GM19372 (cell line): ENCODE data around the gene PDRG1.
A peak's percentile ranks its signal among the peaks of the same experiment; 100 is the strongest.

Experiments
- ATAC-seq: cut with Tn5 transposase; IDR thresholded peaks from one replicate; pipeline ENCODE4 v1.9.1; 2021; ENCODE audit warnings: mild to moderate bottlenecking, low read depth, moderate library complexity; ENCODE audit not compliant: unreplicated experiment

The PDRG1 gene

GRCh38 chr20:31951530-31952453, at the start of gene PDRG1:
PDRG1 (minus strand) TSS chr20:31952046; CDS start chr20:31951961, 85 bp downstream.
- ATAC-seq = peak; percentile 95

DNA sequence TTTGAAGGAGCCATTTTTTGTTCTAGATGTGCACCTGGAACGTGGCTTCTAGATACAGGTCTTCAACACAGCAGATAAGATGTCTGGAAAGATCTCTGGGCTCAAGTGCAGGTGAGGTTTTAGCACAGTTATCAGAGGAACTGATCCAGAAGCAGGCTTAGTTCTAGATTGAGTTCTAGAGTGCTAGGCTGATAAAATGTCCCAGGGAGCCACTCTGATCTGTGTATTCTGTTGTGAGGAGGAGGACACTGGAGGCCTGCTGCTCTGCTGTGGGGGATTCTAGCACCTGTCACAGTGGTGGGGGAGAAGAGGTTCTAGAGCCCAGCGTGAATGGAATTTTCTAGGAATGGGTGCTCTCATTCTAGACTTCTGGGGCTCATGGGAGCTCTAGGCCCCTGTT, 46.4 kb upstream of the PDRG1 start:
- no peak for ATAC-seq

GRCh38 chr20:31996996-31997395, 45.1 kb upstream of the PDRG1 start:
- ATAC-seq = no peak

GRCh38 chr20:31992086-31992485, 40.2 kb upstream of the PDRG1 start:
- ATAC-seq = no peak

DNA sequence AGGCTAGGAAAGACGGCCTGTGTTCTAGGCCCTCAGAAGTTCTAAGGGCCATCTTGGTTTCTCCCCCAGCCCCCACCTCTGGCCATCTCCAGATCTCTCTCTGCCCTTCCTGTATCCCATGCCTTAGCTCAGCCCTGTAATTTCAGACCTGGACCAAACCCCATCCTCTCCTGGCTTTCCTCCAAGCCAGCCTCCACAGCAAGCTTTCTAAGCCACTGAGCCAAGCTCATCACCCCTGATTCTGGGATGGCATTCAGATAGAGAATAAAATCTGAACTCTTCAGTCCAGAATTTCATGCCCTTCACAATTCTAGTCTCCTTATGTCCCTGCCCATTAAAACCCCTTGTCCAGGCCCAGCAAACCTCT, 39.5 kb upstream of the PDRG1 start:
- no peak for ATAC-seq

DNA sequence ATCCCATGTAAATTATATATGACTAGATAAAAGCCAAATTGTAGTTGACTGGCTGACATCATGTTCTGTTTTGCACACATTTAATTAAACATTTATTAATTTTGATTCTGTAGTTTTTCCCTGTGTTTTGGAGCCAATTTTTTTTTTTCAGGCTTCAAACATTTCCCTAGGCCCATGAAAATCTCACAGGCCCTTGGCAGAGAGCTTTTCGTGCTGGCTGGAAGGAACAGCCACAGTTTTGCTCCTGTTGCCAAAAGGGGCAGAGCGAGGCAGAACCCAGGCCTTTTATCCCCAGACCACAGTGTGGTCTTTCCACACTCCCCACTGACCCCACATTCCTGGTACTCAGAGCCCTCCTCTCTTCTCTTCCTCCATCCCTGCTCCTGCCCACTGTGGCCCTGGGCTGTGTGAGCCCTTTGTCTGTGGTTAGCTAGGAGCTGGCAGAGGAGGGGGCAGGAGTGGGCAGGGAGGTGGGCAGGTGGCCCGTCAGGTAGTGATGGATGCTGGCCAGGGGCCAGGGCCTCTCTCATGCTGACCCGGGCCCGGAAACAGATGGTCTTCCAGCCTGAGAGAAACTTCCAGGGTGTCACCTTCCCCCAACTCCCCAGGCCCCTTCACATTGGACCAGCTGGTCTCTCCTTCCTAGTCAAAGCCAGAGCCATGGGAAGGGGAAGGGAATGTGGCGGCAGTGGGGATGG, 38.9 kb upstream of the PDRG1 start:
- ATAC-seq = no peak

- no peak for ATAC-seq
Observed at GRCh38 chr20:31989030-31989645, 37.3 kb upstream of the PDRG1 start.

- no peak for ATAC-seq
Observed at GRCh38 chr20:31988430-31989015, 36.7 kb upstream of the PDRG1 start.

DNA sequence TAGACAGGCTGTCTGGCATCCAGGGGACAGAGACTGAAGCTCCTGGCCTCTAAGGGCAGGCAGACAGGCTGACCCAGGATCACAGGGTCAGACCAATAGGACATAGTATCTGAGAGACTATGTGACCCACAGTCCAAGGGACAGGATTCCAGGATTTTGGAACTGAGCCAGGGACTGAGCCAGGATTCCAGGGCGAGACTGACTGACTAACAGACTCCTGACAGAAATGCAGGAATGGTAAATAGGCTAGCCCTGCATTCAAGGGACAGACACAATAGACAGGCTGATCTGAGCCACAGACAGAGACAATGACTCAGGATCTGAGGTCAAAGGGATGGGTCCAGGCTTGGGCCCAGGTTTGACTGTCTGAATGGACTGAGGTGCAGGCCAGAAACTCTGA, 35.9 kb upstream of the PDRG1 start:
- no peak for ATAC-seq

DNA sequence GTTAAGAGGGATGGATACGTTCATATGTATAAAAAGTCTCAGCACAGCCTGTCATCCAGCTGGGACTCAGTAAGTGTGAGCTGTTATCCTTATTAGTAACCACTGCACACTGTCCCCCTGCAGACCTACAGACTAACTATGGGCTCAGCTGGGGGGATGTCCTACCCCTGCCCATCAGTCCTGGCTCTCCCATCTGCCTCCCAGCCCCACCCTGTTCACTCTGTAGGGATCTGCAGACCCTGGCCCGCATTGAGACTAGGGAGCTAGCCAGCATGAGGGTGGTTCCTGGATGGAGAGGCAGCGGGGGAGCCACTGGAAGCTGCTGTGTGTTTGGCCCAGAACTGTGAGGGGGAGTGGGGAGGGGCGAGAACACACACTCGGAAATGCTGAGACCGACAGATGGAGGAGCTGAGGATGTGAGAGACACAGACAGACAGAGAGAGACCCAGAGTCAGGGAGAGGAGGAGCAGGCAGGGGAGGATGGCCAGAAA, 33.2 kb upstream of the PDRG1 start:
- ATAC-seq = no peak

DNA sequence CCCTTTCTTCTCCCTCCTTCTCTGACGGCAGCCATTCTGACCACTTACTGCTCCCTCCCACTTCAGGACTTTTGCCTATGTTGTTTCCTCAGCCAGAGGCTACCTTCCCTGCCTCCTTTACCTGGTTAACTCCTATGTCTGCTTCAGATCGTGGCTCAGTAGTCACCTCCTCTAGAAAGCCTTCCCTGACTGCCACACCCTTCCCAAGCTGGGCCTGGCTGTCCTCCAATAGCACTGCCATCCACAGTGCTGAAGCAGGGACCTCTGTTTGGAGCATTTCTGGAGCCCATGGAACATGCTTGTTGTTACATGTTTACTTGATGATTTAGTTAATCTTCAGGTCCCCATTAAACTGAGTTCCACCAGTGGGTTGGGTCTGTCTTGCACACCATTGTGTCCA, 29.9 kb upstream of the PDRG1 start:
- no peak for ATAC-seq

GRCh38 chr20:31979713-31980426, 28.0 kb upstream of the PDRG1 start:
- no peak for ATAC-seq

GRCh38 chr20:31977080-31977479, 25.2 kb upstream of the PDRG1 start:
- ATAC-seq = no peak

- no peak for ATAC-seq
Observed at GRCh38 chr20:31975874-31976273, 24.0 kb upstream of the PDRG1 start.

DNA sequence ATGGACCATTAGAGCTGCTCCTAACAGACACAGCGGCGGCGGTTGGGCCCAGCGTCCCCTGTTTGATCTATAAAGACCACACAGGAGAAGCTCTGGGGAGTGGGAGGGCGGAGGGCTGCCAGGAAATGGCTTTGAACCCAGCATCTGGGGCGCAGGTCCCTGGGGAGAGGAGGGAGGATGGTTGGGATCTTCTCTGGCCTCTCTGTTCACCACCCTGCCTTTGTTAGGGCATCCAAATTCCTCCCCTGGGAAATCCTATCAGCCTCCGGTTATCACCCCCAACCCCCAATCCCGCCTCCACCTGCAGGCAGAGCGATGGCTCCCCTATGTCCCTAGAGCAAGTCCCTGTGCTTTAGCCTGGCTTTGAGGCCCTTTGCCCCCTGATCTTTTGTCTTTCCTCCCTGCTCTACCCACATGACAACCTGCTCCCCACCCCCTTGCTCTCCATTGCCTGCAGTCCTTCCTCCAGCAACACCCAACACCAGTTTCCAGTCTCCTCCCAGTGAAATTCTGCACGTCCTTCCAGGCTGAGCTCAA, 23.2 kb upstream of the PDRG1 start:
- no peak for ATAC-seq

DNA sequence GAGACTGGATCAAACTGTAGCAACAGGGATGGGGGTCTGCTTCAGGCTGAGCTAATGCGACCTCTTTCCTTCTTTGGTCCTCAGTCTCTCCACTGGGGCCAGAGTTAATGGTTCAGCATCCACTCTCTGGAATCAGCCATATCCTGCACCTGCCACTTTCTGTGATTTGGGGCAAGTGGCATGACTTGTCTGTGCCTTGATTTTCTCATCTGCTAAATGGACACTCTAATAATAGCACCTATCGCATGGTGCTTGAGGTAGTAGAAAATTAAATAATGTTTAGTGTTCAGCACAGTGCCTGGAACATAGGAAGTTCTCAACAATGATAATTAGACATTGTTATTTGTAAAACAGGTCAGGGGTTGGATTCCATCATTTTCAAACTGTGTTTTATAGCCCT, 22.4 kb upstream of the PDRG1 start:
- no peak for ATAC-seq

DNA sequence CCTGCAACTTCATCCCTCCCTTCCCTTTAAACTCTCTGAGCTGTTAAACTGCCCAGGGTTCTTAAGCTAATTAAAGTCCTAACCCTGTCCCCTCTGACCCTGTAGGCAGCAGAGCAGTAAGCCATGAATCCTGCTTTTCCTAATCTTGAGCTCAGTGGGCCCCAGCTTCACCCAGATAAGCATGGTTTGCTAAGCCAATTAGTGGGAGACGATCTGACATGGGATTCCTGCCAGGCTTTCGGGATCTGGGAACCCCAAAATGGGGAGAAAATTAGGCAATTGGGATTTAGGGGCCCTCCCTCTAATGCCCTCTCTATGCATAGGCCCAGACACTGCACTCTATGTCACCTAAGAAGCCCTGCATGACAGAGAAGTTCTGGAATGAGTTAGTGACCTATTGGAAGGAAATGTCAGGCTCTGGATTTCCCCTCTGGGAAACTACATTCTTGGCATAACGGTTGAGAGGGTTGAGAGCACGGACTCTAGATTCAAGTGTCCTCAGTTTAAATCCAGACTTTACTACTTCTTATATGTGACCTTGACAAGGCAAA, 20.7 kb upstream of the PDRG1 start:
- ATAC-seq = no peak

DNA sequence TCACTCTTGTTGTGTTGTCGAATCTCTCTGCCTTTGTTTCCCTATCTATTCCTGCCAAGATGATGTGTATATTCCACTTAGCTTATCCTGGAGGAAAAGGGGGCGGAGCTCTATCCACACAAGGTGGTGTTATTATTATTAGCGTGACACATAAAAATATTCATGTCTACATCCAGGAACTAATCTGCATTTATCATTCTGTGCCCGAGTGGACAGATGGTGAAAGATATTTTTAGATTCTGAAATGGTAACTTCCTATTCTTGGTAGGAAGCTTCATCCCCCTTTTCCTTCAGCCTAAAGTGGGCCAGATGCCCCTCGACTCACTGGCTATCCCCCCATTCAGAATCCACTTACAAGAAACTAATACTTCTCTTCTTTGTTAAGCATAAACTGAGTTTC, 18.1 kb upstream of the PDRG1 start:
- no peak for ATAC-seq

DNA sequence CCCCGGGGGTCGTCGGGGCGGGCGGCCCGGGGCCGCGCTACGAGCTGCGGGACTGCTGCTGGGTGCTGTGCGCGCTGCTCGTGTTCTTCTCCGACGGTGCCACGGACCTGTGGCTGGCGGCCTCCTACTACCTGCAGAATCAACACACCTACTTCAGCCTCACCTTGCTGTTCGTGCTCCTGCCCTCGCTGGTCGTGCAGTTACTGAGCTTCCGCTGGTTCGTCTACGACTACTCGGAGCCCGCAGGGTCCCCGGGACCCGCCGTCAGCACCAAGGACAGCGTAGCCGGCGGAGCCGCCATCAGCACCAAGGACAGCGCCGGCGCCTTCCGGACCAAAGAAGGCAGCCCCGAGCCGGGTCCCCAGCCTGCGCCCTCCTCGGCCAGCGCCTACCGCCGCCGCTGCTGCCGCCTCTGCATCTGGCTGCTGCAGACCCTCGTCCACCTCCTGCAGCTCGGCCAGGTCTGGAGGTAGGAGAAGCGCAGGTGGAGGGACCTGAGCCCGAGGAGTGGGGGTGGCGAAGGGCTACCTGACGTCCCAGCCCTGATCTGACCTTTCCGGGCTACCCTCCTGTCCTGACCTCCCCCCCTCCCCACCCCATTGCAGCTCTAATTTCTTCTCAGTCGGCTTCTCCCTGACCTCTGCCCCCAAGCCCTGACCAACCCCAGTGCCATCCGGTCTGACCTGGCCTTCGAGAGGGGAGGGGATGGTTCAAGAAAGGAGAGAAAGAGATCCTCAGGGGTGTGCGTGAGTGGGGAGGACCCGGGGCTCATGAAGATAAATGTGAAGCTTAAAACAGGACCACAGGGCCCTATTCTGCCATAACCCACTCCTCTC, 16.7 kb upstream of the PDRG1 start:
- no peak for ATAC-seq
